ENCODE measurements around the gene WDFY3.

DNA sequence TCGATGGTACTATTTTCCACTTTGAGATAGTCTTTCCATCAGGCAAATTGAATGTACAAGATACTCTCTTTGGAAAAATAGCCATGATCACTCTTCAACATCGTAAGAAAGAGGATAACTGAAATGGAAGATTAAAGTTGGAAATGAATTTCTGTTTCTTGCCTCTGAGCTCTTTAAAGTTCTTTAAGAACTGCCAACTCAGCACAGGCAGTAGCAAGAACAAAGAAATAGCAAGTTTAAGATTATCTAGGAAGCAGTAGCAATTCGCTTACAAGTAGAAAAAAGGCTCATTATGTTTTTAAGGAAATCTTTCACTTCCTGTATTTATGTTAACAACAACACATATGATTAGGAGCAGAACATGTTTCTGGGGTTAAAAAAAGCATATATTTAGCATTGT, 255.9 kb downstream of the WDFY3 start:
- TF ChIP-seq POLR2AphosphoS5 (IDR thresholded peaks at IDR 0.05): no peak
- TF ChIP-seq, protein P1, sequence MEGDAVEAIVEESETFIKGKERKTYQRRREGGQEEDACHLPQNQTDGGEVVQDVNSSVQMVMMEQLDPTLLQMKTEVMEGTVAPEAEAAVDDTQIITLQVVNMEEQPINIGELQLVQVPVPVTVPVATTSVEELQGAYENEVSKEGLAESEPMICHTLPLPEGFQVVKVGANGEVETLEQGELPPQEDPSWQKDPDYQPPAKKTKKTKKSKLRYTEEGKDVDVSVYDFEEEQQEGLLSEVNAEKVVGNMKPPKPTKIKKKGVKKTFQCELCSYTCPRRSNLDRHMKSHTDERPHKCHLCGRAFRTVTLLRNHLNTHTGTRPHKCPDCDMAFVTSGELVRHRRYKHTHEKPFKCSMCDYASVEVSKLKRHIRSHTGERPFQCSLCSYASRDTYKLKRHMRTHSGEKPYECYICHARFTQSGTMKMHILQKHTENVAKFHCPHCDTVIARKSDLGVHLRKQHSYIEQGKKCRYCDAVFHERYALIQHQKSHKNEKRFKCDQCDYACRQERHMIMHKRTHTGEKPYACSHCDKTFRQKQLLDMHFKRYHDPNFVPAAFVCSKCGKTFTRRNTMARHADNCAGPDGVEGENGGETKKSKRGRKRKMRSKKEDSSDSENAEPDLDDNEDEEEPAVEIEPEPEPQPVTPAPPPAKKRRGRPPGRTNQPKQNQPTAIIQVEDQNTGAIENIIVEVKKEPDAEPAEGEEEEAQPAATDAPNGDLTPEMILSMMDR (IDR thresholded peaks at IDR 0.05): no peak
- no peak for TF ChIP-seq POLR2A (IDR thresholded peaks at IDR 0.05)
